Measurements from ENCODE around the gene PRRT1B.

GRCh38 chr9:131552030-131552429, 6.7 kb downstream of the PRRT1B start:
- TF ChIP-seq SIN3A (IDR thresholded peaks at IDR 0.05; ENCODE audit: borderline replicate concordance, insufficient read depth, low read length), result no peak
- no peak for TF ChIP-seq POLR2AphosphoS5 (IDR thresholded peaks at IDR 0.05; ENCODE audit: low read depth, low read length)
- TF ChIP-seq TAF1 (IDR thresholded peaks at IDR 0.05; ENCODE audit: borderline replicate concordance, insufficient read depth, low read length), result no peak
- no peak for TF ChIP-seq FOXP2 (optimal IDR thresholded peaks at IDR 0.05; ENCODE audit: borderline replicate concordance, extremely low read depth, extremely low read length, insufficient read depth)
- TF ChIP-seq REST (IDR thresholded peaks at IDR 0.05; ENCODE audit: insufficient read depth in 1 of 2, low read depth in 2 of 2, low read length in 2 of 2), result no peak
